ENCODE measurements around the gene ADAM12.

The ADAM12 gene

DNA sequence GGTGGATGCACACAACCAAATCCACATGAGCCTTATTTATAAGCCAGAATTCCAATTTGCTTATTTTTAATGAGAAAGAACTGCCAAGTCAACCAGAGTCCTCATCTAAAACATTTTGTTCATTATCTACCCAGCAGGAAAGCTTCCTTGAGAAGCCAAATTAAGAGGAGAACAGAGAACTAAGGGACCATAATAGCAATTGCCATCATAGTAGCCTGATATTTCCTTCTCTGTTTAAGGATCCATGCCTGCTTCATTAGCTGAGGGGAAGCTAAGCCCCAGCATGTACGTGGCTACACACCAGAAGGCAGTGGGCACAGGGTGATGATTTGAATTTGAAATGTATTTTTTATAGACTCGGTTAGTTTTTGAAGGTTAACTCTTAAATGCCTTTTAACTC is 46.8 kb downstream of the ADAM12 start:
- TF ChIP-seq, protein P1, sequence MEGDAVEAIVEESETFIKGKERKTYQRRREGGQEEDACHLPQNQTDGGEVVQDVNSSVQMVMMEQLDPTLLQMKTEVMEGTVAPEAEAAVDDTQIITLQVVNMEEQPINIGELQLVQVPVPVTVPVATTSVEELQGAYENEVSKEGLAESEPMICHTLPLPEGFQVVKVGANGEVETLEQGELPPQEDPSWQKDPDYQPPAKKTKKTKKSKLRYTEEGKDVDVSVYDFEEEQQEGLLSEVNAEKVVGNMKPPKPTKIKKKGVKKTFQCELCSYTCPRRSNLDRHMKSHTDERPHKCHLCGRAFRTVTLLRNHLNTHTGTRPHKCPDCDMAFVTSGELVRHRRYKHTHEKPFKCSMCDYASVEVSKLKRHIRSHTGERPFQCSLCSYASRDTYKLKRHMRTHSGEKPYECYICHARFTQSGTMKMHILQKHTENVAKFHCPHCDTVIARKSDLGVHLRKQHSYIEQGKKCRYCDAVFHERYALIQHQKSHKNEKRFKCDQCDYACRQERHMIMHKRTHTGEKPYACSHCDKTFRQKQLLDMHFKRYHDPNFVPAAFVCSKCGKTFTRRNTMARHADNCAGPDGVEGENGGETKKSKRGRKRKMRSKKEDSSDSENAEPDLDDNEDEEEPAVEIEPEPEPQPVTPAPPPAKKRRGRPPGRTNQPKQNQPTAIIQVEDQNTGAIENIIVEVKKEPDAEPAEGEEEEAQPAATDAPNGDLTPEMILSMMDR (IDR thresholded peaks at IDR 0.05; ENCODE audit: low read length, missing control alignments) = no peak
- no peak for DNase-seq (ENCODE audit: low read depth)
- no peak overlapping the region for H3K4me3 ChIP-seq (replicated peaks; ENCODE audit: low read depth, low read length)

DNA sequence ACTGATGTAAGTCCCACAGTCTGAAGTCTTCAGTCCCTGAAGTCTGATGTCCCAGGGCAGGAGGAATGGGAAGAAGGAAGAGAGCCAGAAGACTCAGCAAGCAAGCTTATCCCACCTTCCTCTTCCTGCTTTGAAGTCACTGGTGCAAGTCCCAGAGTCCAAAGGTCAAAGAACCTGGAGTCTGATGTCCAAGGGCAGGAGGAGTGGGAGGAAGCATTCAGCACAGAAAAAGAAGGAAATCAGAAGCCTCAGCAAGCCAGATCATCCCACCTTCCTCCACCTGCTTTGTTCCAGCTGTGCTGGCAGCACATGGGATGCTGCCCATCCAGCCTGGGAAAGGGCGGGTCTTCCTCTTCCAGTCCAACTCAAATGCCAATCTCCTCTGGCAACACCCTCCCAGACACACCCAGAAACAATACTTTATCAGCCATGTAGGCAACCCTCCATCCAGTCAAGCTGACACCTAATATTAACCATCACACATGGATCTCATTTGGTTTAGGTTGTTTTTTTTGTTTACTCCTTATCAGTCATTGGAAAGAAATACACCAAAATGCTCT is 50.9 kb downstream of the ADAM12 start:
- no peak overlapping the region for H3K4me3 ChIP-seq (replicated peaks; ENCODE audit: low read depth, low read length)
- DNase-seq (ENCODE audit: low read depth) = no peak
- TF ChIP-seq, protein P1 (IDR thresholded peaks at IDR 0.05; ENCODE audit: low read length, missing control alignments) = no peak

DNA sequence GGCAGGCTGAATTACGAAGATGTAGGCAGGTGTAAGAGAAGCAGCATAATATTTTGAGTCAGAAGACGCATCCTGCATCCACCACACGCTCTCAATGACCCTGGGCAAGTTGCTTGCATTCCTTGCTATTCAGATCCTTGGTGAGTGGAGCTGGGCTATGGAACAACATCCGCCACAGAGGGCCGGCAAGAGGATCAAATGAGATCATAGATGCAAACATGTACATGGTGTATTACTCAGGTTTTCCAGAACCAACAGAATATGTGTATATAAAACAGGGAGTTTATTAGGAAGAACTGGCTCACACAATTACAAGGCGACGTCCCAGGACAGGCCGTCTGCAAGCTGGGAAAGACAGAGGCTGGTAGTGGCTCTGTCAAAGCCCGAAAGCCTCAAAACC is 51.5 kb downstream of the ADAM12 start:
- DNase-seq (ENCODE audit: low read depth) = no peak
- no peak overlapping the region for H3K4me3 ChIP-seq (replicated peaks; ENCODE audit: low read depth, low read length)
- TF ChIP-seq, protein P1 (IDR thresholded peaks at IDR 0.05; ENCODE audit: low read length, missing control alignments) = no peak

DNA sequence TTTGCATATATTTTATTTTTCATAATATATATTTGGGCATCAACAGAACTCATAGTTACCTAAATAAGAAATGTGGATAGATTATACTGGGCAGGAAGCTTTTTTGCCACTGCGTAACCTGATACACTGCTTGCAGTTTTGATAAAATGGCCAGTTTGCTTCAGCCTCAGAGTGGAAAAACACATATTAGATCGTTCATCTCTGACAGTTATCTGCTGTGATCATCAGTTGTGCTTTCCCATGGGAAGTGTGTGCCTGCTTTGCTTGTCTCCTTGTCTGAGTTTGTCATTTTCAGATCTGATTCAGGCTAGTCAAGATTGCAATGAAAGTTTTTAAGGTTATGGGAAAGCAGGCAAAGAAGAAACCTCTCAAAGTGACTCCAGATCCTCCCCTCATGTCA is 54.0 kb downstream of the ADAM12 start:
- DNase-seq (ENCODE audit: low read depth) = no peak
- TF ChIP-seq, protein P1 (IDR thresholded peaks at IDR 0.05; ENCODE audit: low read length, missing control alignments) = no peak
- no peak overlapping the region for H3K4me3 ChIP-seq (replicated peaks; ENCODE audit: low read depth, low read length)

DNA sequence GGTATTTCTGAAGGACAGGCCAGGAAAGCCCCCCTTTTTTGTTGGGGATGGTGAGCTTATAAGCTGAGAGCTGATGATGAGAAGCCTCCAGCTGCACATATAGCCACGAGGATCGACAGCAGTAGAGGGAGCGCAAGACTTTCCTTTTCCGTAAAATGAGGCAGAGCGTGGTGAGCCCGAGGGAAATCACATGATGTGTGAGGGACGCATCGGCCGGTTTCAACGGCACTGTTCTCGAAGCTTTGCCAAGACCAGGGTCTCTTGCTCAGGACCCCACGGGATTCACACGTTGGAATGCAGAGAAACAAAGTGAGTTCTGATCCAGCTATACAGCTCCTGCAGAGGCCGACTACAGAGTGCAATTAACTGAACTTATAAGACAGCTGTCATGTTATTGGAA is 55.7 kb downstream of the ADAM12 start:
- TF ChIP-seq, protein P1 (IDR thresholded peaks at IDR 0.05; ENCODE audit: low read length, missing control alignments) = no peak
- H3K4me3 ChIP-seq (replicated peaks; ENCODE audit: low read depth, low read length) = no peak overlapping the region
- no peak for DNase-seq (ENCODE audit: low read depth)

DNA sequence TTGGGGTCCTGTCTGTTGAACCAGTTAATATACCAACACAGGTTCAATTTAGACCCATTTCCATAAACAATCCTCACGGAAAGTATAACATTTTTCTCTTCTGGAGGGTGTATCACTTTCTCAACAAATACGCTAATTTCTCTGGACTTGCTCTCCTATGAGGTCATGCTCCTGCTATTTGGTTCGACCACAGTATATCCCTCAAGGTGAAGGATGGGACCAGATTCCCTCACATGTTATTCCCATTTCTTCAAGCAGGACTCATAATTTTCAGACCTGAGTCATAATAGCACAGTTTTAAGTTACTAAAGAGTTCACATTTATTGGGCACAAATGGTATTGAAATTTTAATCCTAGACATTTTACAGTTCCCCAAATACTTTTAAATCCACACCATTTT is 57.2 kb downstream of the ADAM12 start:
- DNase-seq (ENCODE audit: low read depth) = no peak

DNA sequence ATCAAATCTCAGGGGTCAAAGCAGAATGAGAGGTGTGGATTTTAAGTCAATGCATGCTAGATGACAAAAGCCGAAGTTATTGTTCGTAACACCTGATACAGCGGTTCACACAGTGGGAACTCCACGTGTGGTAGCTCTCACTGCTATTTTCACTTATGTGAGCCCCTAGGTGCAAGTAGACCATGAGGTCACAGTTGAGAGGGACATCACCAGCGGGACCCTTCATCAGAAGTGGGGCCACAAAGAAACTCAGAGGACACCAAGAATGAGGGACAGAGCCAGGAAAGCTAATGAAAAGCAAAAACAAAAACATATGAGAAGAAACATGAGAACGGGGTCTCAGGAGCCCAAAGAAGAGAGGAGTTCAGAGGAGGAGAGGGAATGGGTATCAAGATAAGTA is 63.5 kb downstream of the ADAM12 start:
- H3K4me3 ChIP-seq (replicated peaks; ENCODE audit: low read depth, low read length) = no peak overlapping the region
- TF ChIP-seq, protein P1 (IDR thresholded peaks at IDR 0.05; ENCODE audit: low read length, missing control alignments) = no peak
- DNase-seq (ENCODE audit: low read depth) = no peak

More for the DNA sequence above, 57.2 kb downstream of the ADAM12 start:
- no peak overlapping the region for H3K4me3 ChIP-seq (replicated peaks; ENCODE audit: low read depth, low read length)
- TF ChIP-seq, protein P1 (IDR thresholded peaks at IDR 0.05; ENCODE audit: low read length, missing control alignments) = no peak
